CD4-positive, alpha-beta T cell treated with Interleukin-15 for 1 hour (primary cell): ENCODE data around the gene CACNA1C.
A peak's percentile ranks its signal among the peaks of the same experiment; 100 is the strongest.

Source experiments
- DNase-seq: peaks from one replicate; pipeline ENCODE4 v3.0.0-alpha.2; 2020

CACNA1C gene

DNA sequence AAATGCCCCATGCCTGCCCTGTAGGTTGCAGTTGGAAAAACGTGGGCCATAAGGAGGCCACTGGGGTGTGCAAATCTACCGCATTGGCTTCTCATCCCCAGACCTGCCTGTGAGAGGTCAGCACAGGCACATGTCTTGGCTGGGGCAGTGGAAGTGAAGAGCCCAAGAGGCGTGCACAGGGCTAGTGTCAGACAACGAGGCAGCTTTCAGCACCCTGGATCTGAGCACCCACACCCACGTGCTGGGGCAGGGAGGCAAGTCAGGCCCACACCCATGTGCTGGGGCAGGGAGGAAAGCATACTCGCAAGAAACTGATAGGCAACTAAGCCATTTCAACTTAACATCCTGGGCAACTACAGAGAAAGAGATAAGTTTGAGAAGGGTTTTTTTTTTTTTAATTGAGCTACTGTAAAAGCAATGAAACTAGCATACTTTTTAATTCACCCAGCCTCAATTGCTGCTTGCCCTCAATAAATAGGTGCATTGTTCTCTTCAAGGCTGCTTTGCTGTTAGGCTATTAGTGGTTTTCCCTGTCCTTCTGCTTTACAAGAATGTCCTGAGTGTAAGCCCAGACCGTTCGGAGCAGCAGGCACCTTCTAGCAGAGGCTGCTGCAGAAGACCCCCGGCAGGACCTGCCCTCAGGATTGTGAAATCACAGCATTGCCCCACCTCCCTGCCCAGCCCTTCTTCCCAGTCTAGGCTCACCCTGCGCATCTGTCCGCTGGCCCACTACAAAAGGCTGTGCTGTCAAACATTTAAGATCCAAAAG, 386.7 kb downstream of the CACNA1C start:
- DNase-seq, result no peak

DNA sequence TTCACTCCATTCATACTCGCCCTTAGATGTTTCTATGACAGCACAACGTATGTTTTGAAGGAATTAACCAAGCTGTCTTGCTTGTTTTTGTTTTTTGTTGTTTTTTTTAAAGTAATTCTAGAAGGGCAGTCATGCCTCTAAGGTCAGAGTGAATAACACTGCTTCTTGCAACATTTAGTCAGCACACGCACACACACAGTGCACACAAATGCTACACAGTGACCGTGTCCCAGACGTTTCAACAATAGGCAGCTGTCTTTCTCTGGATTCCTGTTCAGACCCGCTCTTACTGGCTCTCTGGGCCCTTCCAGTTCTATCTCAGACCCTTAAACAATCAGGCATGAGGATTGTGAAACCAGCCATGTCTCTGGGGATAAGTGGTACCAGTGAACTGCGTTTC, 391.0 kb downstream of the CACNA1C start:
- no peak for DNase-seq

DNA sequence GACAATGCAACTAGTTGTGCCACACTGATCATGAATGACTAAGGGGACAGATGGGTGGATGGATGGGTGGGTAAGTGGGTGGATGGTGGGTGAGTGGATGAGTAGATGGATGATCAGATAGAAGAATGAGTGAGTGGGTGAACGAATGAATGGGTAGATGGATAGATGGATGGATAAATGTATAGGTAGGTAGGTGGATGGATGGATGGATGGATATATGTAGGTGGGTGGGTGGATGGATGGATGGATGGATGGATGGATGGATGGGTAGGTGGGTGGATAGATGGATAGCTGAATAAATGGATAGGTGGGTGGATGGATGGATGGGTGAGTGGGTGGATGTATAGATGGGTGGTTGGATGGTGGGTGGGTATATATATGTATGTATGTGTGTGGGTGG, 393.2 kb downstream of the CACNA1C start:
- no peak for DNase-seq

DNA sequence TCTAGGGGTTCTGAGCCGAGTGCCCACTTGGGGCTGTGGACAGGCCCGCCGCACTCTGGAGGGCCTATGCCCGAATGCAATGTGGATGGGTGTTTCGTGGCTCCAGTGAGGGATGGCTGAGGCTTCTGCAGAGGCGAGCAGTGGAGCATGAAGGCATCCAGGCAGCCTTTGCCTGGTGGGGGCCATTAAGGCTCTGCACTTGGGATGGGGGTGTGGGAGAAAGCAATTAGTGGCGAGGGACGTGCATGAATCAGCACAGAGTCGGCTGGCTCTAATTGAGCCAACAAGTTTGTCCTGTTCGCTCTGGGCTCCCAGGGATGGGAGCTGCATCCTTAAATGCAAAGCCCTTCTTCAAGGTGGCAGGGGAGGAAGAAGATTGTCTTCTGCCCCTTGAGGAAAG, 395.1 kb downstream of the CACNA1C start:
- DNase-seq, result no peak

DNA sequence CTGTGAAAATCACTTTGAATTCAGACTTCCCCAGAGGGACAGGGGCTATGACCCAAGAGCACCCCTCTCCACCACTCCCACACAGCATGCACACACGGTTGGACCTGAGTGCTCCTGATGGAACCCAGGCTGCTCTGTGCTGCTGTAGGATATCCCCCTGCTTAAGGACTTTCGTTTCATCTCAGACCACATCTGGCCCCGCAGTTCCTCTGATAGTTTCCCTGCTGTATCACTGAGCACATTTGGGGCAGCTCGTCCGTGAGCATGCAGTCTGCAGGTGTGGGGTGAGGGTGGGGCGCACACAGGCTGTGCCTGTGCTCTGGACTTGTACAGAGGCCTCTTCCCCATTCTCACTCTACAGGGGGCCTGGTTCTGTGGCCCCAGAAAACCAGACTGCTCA, 396.8 kb downstream of the CACNA1C start:
- no peak for DNase-seq

GRCh38 chr12:2450553-2450952, 397.8 kb downstream of the CACNA1C start:
- DNase-seq, result peak; percentile 1

DNA sequence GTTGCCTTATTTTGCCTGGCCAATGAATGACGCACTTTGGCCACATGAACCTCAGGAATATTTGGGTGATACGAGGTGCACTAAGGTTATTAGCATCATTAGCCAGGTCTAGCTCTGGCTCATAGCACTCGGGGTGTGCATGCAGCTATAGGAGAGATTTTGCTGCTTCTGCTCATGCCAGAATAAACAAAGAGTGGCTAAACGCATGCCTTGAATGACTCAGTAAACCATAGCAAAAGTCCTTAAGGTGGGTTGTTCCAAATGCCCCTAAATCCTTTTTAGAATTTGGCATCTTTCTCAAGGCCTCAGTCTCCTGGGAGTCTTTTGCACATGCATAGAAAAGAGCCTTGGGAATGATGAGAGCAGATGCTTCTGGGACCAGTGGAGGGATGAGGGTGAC, 398.2 kb downstream of the CACNA1C start:
- DNase-seq, result peak; percentile 2

- peak; percentile 11 for DNase-seq
These were observed 398.7 kb downstream of the CACNA1C start for GRCh38 chr12:2451497-2451896.

GRCh38 chr12:2453076-2453760, 400.4 kb downstream of the CACNA1C start:
- peak; percentile 12 for DNase-seq

DNA sequence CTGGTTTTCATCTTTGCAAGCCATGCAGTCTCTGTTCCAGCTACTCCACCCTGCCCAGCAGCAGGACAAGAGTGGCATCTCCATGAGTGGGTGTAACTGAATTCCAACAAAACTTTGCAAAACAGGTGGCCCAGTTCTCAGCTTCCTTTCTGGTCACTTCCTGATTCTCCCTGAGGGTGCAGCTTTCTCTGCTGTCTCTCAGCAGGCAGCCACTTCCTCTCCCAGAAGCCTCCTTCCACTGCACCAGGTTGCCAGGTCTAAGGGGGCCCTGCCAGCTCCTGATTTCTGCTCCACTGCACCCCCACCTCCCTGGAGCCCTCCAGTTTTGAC, 400.9 kb downstream of the CACNA1C start:
- DNase-seq, result peak; percentile 16

DNA sequence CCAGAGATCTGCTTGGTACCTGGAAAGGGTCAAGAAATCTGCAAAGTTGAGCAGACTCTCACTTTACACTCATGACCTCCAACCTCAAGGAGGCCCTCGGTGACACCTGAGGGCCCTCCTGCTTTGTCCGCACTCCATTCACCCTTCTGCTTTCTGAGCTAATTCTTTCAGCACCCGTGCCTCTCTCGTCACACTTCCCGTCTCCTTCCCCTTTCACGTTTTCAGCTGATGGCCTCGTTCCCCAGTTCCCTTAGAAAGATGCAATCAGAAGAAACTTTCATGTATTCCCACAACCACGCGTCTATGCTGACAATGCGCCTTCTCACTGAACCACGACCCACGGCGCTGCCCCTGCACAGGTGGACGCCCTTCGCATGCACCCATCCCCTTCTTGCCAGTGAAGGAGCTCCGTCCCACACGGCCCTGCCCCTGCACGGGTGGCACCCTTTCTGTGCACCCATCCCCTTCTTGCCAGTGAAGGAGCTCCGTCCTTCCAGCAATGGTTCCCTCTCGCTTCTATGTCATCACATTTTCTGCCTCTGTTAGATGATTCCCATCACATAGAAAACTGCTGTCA, 401.9 kb downstream of the CACNA1C start:
- peak; percentile 6 for DNase-seq

GRCh38 chr12:2455410-2455809, 402.6 kb downstream of the CACNA1C start:
- DNase-seq, result peak; percentile 7

DNA sequence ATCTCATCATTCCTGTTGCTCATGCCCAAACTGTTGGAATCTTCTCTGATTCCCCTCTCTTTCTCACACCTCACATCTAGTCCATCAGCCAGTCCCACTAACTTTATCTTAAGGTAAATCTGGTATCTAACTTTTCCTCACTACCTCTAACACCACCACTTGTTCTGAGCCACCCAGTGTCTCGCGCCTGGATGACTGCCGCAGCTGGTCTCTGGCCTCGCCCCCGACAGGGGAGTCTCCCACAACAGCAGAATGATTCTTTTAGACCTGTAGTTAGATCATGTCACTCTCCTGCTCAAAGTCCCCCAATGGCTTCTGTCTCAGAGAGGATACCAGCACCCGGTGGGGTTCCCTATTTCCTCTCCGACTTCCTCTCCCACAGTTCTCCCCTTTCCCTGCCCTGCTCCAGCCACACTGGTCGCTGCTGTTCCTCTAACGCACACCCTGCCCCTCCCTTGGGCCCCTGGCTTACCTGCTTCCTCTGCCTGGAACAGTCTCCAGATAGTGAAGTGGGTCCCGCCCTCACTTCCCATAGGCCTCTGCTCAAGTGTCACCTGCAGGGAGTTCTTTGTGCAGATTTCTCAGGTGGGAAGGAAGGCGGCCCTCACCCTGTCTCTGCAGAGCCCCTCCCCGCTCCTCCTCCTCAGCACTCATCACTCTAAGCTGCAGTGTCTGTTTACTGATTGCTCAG, 403.5 kb downstream of the CACNA1C start:
- peak; percentile 8 for DNase-seq

GRCh38 chr12:2456813-2457186, 404.0 kb downstream of the CACNA1C start:
- DNase-seq, result no peak

DNA sequence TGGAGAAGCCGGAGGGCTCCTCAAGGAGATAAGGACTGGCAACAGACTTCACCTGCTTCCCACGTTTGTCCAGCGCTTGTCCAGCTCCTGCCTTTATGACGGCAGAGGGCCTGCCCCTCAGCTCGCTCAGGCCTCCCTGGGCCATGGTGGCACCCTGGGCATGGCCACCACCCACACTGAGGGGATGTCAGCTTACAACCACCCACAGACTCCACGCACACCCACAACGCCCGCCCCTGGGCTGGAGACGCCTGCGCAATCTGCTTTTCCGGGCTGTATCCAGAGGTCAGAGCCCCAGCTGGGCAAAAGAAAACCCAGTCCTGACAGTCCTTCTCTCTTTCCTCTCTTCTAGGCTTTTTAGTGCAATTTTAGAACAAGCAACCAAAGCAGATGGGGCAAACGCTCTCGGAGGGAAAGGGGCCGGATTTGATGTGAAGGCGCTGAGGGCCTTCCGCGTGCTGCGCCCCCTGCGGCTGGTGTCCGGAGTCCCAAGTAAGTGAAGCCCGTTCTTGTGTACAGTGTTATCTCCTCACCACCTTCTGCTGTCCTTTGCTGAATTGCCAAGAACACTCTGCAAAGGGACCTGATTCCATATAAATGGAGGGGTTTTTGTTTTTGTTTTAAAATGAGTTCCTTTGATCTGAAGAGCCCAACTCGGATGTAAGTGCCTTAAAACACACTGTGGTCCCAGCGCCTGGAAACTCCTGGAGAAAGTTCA, 404.6 kb downstream of the CACNA1C start:
- DNase-seq, result no peak

DNA sequence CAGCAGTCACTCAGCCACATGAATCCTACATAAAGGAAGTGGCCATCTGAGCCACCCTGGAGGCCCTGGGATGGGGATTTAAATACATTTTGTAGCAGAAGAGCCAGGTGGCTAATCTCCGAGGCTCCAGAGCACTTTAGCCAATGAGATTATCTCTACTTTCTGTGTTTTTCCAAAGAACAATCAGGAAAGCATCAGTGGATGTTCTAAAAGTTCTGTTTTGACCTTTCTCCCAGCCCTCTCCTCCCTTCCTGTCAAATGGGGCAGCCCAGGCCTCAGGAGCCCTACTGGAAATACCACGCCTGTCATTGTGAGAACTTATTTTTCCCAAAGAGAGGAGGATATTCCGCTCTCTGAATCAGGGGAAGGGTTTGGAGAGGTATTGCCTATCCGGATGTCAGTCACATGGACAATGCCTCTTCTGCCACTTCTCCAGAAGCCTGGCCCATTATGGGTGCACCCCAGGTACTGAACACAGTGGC, 405.2 kb downstream of the CACNA1C start:
- no peak for DNase-seq

- DNase-seq, result peak; percentile 4
These were observed 407.4 kb downstream of the CACNA1C start for GRCh38 chr12:2460051-2460670.

GRCh38 chr12:2461046-2461445, 408.3 kb downstream of the CACNA1C start:
- DNase-seq, result no peak

DNA sequence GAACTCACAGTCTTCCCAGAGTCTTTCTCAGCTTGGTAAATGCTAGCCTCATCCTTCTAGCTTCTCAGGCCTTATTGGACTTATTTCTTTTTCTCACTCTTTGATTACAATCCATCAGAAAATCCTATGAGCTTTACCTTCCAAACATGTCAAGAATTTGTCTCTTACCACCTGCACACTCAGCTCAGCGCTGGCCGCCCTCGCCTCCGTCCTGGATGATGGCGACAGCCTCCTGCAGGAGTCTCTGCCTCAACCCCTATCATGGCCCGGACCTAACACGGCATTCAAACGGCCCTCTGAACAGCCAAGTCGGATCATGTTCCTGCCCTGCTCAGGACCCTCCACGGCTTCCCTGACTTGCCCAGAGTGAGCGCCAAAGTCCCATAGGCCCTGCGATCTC, 408.9 kb downstream of the CACNA1C start:
- DNase-seq, result no peak

DNA sequence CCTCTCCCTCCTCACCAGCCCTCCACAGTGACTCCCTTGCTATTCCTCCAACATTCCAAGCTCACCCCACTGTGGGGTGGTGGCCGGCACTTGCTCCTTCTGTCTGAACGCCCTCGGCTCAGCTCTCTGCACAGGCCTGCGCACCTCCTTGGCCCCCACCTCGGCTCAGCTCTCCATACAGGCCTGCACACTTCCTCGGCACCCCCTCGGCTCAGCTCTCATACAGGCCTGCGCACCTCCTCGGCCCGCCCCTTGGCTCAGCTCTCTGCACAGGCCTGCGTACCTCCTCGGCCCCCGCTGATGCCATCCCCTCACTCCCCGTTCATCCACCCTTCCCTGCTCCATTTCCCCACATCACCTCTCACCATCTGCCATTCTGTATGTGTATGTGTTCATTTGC, 409.3 kb downstream of the CACNA1C start:
- DNase-seq, result no peak

- DNase-seq, result no peak
These were observed 410.9 kb downstream of the CACNA1C start for GRCh38 chr12:2463719-2464118.

DNA sequence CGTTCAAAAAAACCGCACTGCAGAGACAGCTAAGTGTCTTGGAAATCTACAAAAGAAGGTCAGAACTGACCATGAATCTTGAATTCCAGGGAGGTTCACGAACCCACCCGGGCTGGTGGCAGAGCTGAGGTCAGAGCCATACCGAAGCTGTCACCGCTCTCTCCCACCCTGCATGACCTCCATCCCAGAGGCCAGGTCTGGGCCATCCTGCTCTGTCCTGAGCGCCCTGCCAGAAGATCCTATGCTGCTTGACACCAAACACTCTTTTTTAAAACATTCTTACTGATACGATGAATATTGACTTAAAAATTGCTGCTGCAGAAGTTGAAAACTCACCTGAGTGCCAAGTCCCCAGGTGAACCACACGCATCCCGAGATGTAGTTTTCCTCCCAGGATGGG, 412.9 kb downstream of the CACNA1C start:
- no peak for DNase-seq

- no peak for DNase-seq
These were observed 413.4 kb downstream of the CACNA1C start for GRCh38 chr12:2466211-2466610.
